Middle frontal gyrus (tissue), 1 donor: ENCODE results near the gene LAMB2.

ENCODE experiments used
- DNase-seq: peaks from one replicate; pipeline ENCODE4 v3.0.0-alpha.2; 2015; ENCODE audit warnings: low spot score; ENCODE audit errors: extremely low spot score

Gene LAMB2

GRCh38 chr3:49161808-49162530, 29.1 kb upstream of the LAMB2 start:
- no peak for DNase-seq

- DNase-seq: no peak
These were observed 28.3 kb upstream of the LAMB2 start for GRCh38 chr3:49161197-49161596.

- DNase-seq: no peak
These were observed 25.9 kb upstream of the LAMB2 start for GRCh38 chr3:49158792-49159191.

GRCh38 chr3:49158103-49158709, 25.4 kb upstream of the LAMB2 start:
- DNase-seq: no peak

GRCh38 chr3:49157289-49157688, 24.4 kb upstream of the LAMB2 start:
- no peak for DNase-seq

- DNase-seq: no peak
These were observed 20.6 kb upstream of the LAMB2 start for GRCh38 chr3:49153349-49153912.

- no peak for DNase-seq
These were observed 18.8 kb upstream of the LAMB2 start for GRCh38 chr3:49151610-49152009.

- no peak for DNase-seq
These were observed 15.3 kb upstream of the LAMB2 start for GRCh38 chr3:49148159-49148558.

- no peak for DNase-seq
These were observed 7.2 kb upstream of the LAMB2 start for GRCh38 chr3:49140080-49140479.

- DNase-seq: no peak
These were observed 2.6 kb upstream of the LAMB2 start for GRCh38 chr3:49135499-49135898.

- no peak for DNase-seq
These were observed 1.8 kb upstream of the LAMB2 start for GRCh38 chr3:49134471-49135265.

GRCh38 chr3:49133226-49133951, 539 bp upstream of the LAMB2 start:
- peak; percentile 74 for DNase-seq

- no peak for DNase-seq
These were observed 795 bp downstream of the LAMB2 start for GRCh38 chr3:49132073-49132436.

- DNase-seq: no peak
These were observed 1.3 kb downstream of the LAMB2 start for GRCh38 chr3:49131576-49131975.

- no peak for DNase-seq
These were observed 1.8 kb downstream of the LAMB2 start for GRCh38 chr3:49131040-49131439.

GRCh38 chr3:49124991-49125670, 7.7 kb downstream of the LAMB2 start:
- no peak for DNase-seq

- no peak for DNase-seq
These were observed 8.6 kb downstream of the LAMB2 start for GRCh38 chr3:49124203-49124602.

GRCh38 chr3:49123687-49124086, 9.2 kb downstream of the LAMB2 start:
- DNase-seq: no peak

- no peak for DNase-seq
These were observed 9.8 kb downstream of the LAMB2 start for GRCh38 chr3:49122886-49123545.

GRCh38 chr3:49122451-49122850, 10.4 kb downstream of the LAMB2 start:
- no peak for DNase-seq
